ENCODE results near the gene AGL.
"Not testable (repeated sequence)": the region's sequence is repeated elsewhere in the genome, so short reads cannot be mapped to it uniquely, and the experiment has no call there.

GRCh38 chr1:99840353-99840752 lies 9.8 kb upstream of the AGL start:
- not testable (repeated sequence) for TF ChIP-seq CTCF, POLR2A (IDR thresholded peaks at IDR 0.05)
